Endothelial cell of umbilical vein (primary cell): ENCODE measurements around the gene KSR1. TPM values are rescaled to one million over a fixed set of nuclear protein-coding genes. Genes with fewer than 3 reads are reported as not detected.

Source experiments
- BruUV-seq: library from RNA; stranded (reverse); fragments of 400-500 nt; replicated peaks from 2 replicates; lab custom pipeline; 2021; lab: Mats Ljungman, UMichigan
- CTCF ChIA-PET: fragments of 300-600, 350-600 bp; sonication (Branson Sonifier 250); formaldehyde crosslinking; loops from one replicate; lab custom pipeline; 2021; ENCODE audit warnings: antibody characterized with exemption, inconsistent platforms; lab: Charles Lee
- POLR2A ChIA-PET: fragments of 300-600, 350-600 bp; sonication (Branson Sonifier 250); formaldehyde crosslinking; loops from one replicate; lab custom pipeline; 2021; ENCODE audit warnings: antibody characterized with exemption, inconsistent platforms; lab: Charles Lee
- DNase-seq: peaks from one replicate; pipeline ENCODE4 v3.0.0-alpha.2; 2011; ENCODE audit warnings: low read depth, low spot score
- FAIRE-seq: peaks from 2 replicates; lab custom pipeline; 2011; peaks lifted over from hg19 to GRCh38; lab: Jason Lieb, UNC
- H2AFZ ChIP-seq: 2 replicates; pipeline ENCODE4 v1.6.0; 2012; ENCODE audit warnings: low read depth, low read length, control low read depth, inconsistent platforms
- H3K27ac ChIP-seq: 2 replicates; pipeline ENCODE4 v1.5.1; 2011; ENCODE audit warnings: low read depth, mild to moderate bottlenecking, control low read depth, low read length, moderate library complexity; ENCODE audit not compliant: insufficient read depth
- H3K27me3 ChIP-seq, 2 experiments: 2 replicates each; pipeline versions ENCODE4 v1.6.0 to v1.6.1; 2011; ENCODE audit warnings: low read length in 2 of 2, mixed read lengths in 1 of 2; ENCODE audit not compliant: control insufficient read depth in 2 of 2, insufficient read depth in 2 of 2
- H3K36me3 ChIP-seq, 2 experiments: 2 replicates in 1 of 2; 3 replicates in 1 of 2; pipeline ENCODE4 v1.5.1; 2011; ENCODE audit warnings: low read length in 2 of 2, mild to moderate bottlenecking in 1 of 2, moderate library complexity in 1 of 2; ENCODE audit not compliant: control insufficient read depth in 2 of 2, insufficient read depth in 2 of 2; ENCODE audit errors: extremely low read depth in 1 of 2
- H3K4me1 ChIP-seq: 3 replicates; pipeline ENCODE4 v1.5.1; 2011; ENCODE audit warnings: mild to moderate bottlenecking, low read length; ENCODE audit not compliant: control insufficient read depth, insufficient read depth; ENCODE audit errors: extremely low read depth
- H3K4me2 ChIP-seq: 2 replicates; pipeline ENCODE4 v1.6.1; 2011; ENCODE audit warnings: low read length, control low read depth, mixed read lengths; ENCODE audit not compliant: insufficient read depth
- H3K4me3 ChIP-seq, 3 experiments: fragments of 200-600 bp in 1 of 3; sonication (generic), shearing (Covaris generic) in 1 of 3; replicated peaks in 1 of 3; 2 replicates each; pipeline ENCODE4 v1.5.1; 2011 to 2016; ENCODE audit warnings: control low read depth in 3 of 3, low read length in 3 of 3, mild to moderate bottlenecking in 2 of 3, inconsistent platforms in 1 of 3, low read depth in 1 of 3, moderate library complexity in 1 of 3; ENCODE audit not compliant: insufficient read depth in 1 of 3
- H3K79me2 ChIP-seq: 2 replicates; pipeline ENCODE4 v1.6.0; 2012; ENCODE audit warnings: low read length, inconsistent platforms; ENCODE audit not compliant: control insufficient read depth, insufficient read depth
- H3K9ac ChIP-seq: replicated peaks from 2 replicates; pipeline ENCODE3; 2011; ENCODE audit warnings: low read length, control low read depth; ENCODE audit not compliant: insufficient read depth; ENCODE audit errors: extremely low read depth
- H3K9me1 ChIP-seq: replicated peaks from 3 replicates; pipeline ENCODE4 v1.6.0; 2011; ENCODE audit warnings: mild to moderate bottlenecking, low read length; ENCODE audit not compliant: control insufficient read depth, insufficient read depth; ENCODE audit errors: extremely low read depth
- H3K9me3 ChIP-seq: replicated peaks from 2 replicates; pipeline ENCODE4 v1.5.1; 2012; ENCODE audit warnings: low read length, inconsistent platforms; ENCODE audit not compliant: control insufficient read depth, insufficient read depth
- H4K20me1 ChIP-seq: replicated peaks from 2 replicates; pipeline ENCODE3; 2011; ENCODE audit warnings: mild to moderate bottlenecking, low read length; ENCODE audit not compliant: control insufficient read depth, insufficient read depth; ENCODE audit errors: extremely low read depth
- EZH2 ChIP-seq: IDR thresholded peaks from 2 replicates; pipeline ENCODE4 v1.6.1; 2012; ENCODE audit warnings: borderline replicate concordance, low read depth, mild to moderate bottlenecking, moderate library complexity, low read length, inconsistent platforms; ENCODE audit not compliant: severe bottlenecking
- FOS ChIP-seq: IDR thresholded peaks from 2 replicates; pipeline ENCODE4 v1.6.1; 2011; ENCODE audit warnings: mild to moderate bottlenecking, low read length, moderate library complexity, borderline replicate concordance; ENCODE audit not compliant: insufficient read depth
- GATA2 ChIP-seq: IDR thresholded peaks from 2 replicates; pipeline ENCODE4 v1.7.0; 2011; ENCODE audit warnings: low read depth, mild to moderate bottlenecking, moderate library complexity, mixed read lengths, low read length; ENCODE audit not compliant: insufficient read length, insufficient read depth
- JUN ChIP-seq: IDR thresholded peaks from 2 replicates; pipeline ENCODE4 v1.6.1; 2011; ENCODE audit warnings: borderline replicate concordance, low read depth; ENCODE audit not compliant: insufficient read length, insufficient read depth
- MYC ChIP-seq: IDR thresholded peaks from one replicate; pipeline ENCODE4 v1.6.1; 2011; ENCODE audit warnings: mild to moderate bottlenecking, low read depth, low read length
- POLR2A ChIP-seq: IDR thresholded peaks from 2 replicates; pipeline ENCODE4 v1.6.1; 2012; ENCODE audit warnings: low read depth, mild to moderate bottlenecking, control low read depth, low read length
- POLR2AphosphoS5 ChIP-seq: IDR thresholded peaks from 2 replicates; pipeline ENCODE4 v1.6.1; 2012; ENCODE audit warnings: low read depth, mild to moderate bottlenecking, control low read depth, low read length, moderate library complexity; ENCODE audit not compliant: insufficient read depth
- dilution Hi-C: fragments of 300-500 bp; cut with MboI; formaldehyde crosslinking; loops from one replicate; pipeline ENCODE4 v1.15.0; 2019; ENCODE audit warnings: low sequenced_read_pairs; ENCODE audit not compliant: extremely low pct_ligation_motif_present
- intact Hi-C: fragments of 100-400 bp; cut with micrococcal nuclease; formaldehyde crosslinking; loops from one replicate; pipeline ENCODE4 v1.10.0; 2022
- polyA plus RNA-seq, 4 experiments: library from polyadenylated mRNA; depleted of rRNA in 3 of 4; stranded (reverse) in 3 of 4; unstranded in 1 of 4; fragments of >200 nt; gene quantifications; 2 replicates each; pipeline versions ENCODE4 v1.2.1 to v1.2.3, GENCODE V29; 2011 to 2012; ENCODE audit warnings: missing spikeins in 1 of 4
- total RNA-seq: library from RNA; stranded (reverse); gene quantifications from 2 replicates; pipeline ENCODE4 v1.2.3, GENCODE V29; 2021
- TF ChIP-seq, protein P1 (sequence below): IDR thresholded peaks from 2 replicates; pipeline ENCODE4 v1.6.1; 2011; ENCODE audit not compliant: insufficient read depth, insufficient read length
- TF ChIP-seq, protein P2 (sequence below), 2 donors: IDR thresholded peaks; 1 replicate in 1 of 2; 2 replicates in 1 of 2; pipeline ENCODE4 v1.5.1; 2011; ENCODE audit warnings: low read length in 2 of 2, mild to moderate bottlenecking in 2 of 2, moderate library complexity in 2 of 2, control low read depth in 1 of 2, inconsistent platforms in 1 of 2, low read depth in 1 of 2; ENCODE audit not compliant: insufficient read depth in 1 of 2; ENCODE audit errors: extremely low read depth in 1 of 2

Gene KSR1
- total and polyA plus RNA-seq, 2 donors (not counting 3 experiments of a cell fraction or from before 2014, with no cell fraction given) = 35.4 to 80.2 TPM

DNA sequence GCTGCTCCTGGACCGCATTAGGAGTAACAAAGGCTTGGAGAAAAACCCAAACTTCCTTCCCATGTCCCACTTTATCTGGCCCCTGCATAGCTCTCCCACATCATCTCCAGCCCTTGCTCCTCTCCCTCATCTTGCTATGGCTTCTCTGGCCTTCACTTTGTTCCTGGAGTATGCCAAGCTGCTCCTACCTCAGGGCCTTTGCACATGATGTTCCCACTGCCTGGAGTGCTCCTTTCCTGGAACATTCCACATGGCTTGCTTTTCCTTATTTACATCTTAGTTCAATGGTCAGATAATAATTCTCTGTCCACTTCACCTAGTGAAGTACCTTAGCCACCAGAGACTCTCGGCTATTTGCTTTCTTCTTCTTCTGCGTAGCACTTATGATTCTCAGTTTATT, 4.3 kb upstream of the KSR1 start:
- DNase-seq = no peak
- FAIRE-seq = no peak
- dilution Hi-C loops (no loop called here), intact Hi-C loops (no loop called here)
- POLR2A ChIA-PET = no interaction called here
- Histone ChIP-seq H3K4me2 (no peak overlapping the region), H3K27ac (no peak overlapping the region), H3K9ac (no peak overlapping the region), H3K79me2 (no peaks in the 10 kb centered on the region), H3K4me1 (peaks cover 9% of the 10 kb centered on the region), H3K27me3 (no peaks in the 10 kb centered on the region), H4K20me1 (no peaks in the 10 kb centered on the region), H3K36me3 (no peaks in the 10 kb centered on the region), H2AFZ (no peak overlapping the region), H3K9me3 (no peaks in the 10 kb centered on the region), H3K4me3 (no peak overlapping the region), H3K9me1 (no peaks in the 10 kb centered on the region)
- CTCF ChIA-PET = no interaction called here
- TF ChIP-seq MYC (no peak), GATA2 (no peak), POLR2AphosphoS5 (no peak), JUN (no peak)
- BruUV-seq = no TSS peak

DNA sequence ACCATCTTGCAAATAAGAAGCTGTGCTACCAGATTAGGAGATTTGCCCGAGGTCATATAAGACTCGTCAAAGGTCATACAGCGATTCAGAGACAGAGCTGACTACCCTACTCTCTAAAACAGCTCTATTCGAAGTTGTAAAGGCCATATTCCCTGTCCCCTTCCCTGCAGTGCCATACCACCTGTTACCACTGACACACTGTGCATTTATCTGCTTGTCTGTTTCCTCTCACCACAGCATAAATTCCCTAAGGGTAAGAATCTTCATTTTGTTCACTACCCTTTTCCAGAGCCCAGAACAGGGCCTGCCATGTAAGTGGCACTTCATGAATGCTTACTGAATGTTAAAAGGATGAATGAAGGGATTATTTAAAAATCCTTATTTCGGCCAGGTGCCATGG, 3.4 kb upstream of the KSR1 start:
- Histone ChIP-seq H3K4me1 (peaks cover 8% of the 10 kb centered on the region), H3K4me2 (no peak overlapping the region), H3K27ac (no peak overlapping the region), H2AFZ (no peak overlapping the region), H4K20me1 (no peaks in the 10 kb centered on the region), H3K27me3 (no peaks in the 10 kb centered on the region), H3K79me2 (peaks cover 8% of the 10 kb centered on the region), H3K9ac (no peak overlapping the region), H3K9me1 (no peaks in the 10 kb centered on the region), H3K36me3 (no peaks in the 10 kb centered on the region), H3K4me3 (no peak overlapping the region), H3K9me3 (no peaks in the 10 kb centered on the region)
- ChIA-PET POLR2A (no interaction called here), CTCF (no interaction called here)
- intact Hi-C loops = no loop called here
- DNase-seq (no peak), FAIRE-seq (no peak)
- dilution Hi-C loops = no loop called here
- BruUV-seq = no TSS peak
- TF ChIP-seq MYC (no peak), FOS (no peak), GATA2 (no peak), JUN (no peak), EZH2 (no peak), POLR2A (no peak), POLR2AphosphoS5 (no peak)
- TF ChIP-seq, protein P1, sequence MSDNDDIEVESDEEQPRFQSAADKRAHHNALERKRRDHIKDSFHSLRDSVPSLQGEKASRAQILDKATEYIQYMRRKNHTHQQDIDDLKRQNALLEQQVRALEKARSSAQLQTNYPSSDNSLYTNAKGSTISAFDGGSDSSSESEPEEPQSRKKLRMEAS = no peak
- TF ChIP-seq, protein P2, sequence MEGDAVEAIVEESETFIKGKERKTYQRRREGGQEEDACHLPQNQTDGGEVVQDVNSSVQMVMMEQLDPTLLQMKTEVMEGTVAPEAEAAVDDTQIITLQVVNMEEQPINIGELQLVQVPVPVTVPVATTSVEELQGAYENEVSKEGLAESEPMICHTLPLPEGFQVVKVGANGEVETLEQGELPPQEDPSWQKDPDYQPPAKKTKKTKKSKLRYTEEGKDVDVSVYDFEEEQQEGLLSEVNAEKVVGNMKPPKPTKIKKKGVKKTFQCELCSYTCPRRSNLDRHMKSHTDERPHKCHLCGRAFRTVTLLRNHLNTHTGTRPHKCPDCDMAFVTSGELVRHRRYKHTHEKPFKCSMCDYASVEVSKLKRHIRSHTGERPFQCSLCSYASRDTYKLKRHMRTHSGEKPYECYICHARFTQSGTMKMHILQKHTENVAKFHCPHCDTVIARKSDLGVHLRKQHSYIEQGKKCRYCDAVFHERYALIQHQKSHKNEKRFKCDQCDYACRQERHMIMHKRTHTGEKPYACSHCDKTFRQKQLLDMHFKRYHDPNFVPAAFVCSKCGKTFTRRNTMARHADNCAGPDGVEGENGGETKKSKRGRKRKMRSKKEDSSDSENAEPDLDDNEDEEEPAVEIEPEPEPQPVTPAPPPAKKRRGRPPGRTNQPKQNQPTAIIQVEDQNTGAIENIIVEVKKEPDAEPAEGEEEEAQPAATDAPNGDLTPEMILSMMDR (IDR thresholded peaks at IDR 0.05; ENCODE audit: extremely low read depth in 1 of 2, insufficient read depth in 1 of 2, low read depth in 1 of 2, low read length in 2 of 2) = no peak
